GM12874 (cell line): ENCODE data around the gene ARHGEF28.

Experiments used
- TF ChIP-seq, protein P1 (sequence below): IDR thresholded peaks from 2 replicates; pipeline ENCODE4 v1.5.1; 2011; ENCODE audit warnings: low read depth, mild to moderate bottlenecking, control low read depth, low read length, moderate library complexity; ENCODE audit not compliant: insufficient read depth

ARHGEF28 gene

DNA sequence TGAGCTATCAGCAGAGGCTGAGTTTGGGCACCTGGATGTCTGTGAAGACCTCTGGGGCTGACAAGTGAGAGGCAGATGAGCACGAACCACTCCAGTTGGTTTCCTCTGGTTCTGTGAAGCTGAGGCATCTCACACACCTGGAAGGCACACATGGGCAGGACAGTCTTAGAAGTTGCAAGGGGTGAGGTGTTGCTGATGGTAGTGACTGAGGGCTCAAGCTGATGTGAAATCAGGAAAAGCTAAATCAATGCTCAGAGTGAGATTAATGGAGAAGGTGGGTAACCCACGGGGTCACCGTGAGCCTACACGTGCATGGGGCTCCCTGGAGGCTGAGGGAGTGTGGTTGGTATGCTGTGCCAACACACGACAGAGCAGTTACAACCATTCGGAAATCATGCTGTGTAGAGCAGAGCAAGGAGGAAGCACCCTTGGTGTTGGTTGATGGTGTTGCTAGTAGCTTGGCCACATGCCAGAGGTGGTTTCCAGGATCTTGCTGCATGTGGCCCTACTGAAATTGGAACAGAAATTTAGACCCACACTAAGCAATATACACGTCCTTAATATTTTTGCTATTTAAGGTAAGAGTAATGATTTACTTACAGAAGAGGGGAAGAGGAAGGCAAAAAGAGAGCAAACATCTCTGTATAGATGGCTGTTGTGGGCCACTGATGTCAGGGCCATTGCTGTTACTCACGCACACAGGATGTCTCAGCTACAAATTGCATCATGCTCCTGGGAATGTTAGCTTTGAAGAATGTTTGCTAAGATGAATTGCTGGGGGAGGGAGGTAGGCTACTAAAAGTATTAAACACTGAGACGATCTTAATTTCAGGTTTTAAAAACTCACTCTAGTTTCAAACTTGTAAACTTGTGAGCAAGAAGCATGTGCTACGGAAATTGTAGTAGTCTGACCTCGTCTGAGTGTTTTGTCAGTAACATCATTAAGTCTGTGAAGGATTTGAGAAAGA, 170.5 kb downstream of the ARHGEF28 start:
- TF ChIP-seq, protein P1, sequence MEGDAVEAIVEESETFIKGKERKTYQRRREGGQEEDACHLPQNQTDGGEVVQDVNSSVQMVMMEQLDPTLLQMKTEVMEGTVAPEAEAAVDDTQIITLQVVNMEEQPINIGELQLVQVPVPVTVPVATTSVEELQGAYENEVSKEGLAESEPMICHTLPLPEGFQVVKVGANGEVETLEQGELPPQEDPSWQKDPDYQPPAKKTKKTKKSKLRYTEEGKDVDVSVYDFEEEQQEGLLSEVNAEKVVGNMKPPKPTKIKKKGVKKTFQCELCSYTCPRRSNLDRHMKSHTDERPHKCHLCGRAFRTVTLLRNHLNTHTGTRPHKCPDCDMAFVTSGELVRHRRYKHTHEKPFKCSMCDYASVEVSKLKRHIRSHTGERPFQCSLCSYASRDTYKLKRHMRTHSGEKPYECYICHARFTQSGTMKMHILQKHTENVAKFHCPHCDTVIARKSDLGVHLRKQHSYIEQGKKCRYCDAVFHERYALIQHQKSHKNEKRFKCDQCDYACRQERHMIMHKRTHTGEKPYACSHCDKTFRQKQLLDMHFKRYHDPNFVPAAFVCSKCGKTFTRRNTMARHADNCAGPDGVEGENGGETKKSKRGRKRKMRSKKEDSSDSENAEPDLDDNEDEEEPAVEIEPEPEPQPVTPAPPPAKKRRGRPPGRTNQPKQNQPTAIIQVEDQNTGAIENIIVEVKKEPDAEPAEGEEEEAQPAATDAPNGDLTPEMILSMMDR, result no peak

DNA sequence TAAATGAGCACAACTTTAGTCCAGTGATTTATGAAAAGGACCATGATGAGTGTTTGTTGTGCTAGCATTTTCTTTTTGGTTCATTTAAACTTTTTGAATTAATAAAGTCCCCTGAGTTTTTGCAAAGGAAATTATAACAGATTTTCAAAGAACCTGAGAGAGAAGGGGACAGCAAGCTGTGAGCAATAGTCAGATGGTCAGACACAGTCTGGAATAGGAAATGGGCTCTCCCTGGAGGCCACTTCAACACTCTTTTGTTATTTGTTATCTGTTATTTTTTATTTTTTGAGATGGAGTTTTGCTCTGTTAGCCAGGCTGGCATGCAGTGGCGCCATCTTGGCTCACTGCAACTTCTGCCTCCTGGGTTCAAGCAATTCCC, 171.1 kb downstream of the ARHGEF28 start:
- TF ChIP-seq, protein P1, result no peak

GRCh38 chr5:73799401-73799972, 173.5 kb downstream of the ARHGEF28 start:
- TF ChIP-seq, protein P1, result no peak

GRCh38 chr5:73801686-73802085, 175.7 kb downstream of the ARHGEF28 start:
- TF ChIP-seq, protein P1, result no peak

DNA sequence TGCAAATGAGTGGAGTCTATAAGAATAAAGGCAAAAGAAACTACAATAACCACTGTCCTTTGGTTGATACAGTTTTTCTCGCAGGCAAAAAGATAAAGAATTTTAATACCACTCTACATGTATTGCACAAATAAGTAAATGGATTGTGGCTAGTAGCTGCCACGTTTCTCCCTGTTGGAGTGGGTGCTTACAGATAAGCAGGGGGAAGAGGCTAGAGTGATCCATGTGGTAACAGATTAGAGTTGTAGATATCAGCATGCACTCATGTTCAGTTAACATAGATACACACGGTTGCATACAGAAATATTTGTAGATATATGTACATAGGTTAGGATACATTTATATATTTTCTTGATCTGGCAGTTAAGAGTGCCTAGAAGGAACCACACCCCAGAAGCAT, 179.5 kb downstream of the ARHGEF28 start:
- TF ChIP-seq, protein P1, result no peak

GRCh38 chr5:73808911-73809310, 182.9 kb downstream of the ARHGEF28 start:
- TF ChIP-seq, protein P1, result no peak

- TF ChIP-seq, protein P1, result no peak
Measured at GRCh38 chr5:73810429-73810828, 184.4 kb downstream of the ARHGEF28 start.
